22Rv1 (cell line): ENCODE results near the gene THSD4.

ENCODE experiments used
- CTCF ChIP-seq: fragments of 450-650 bp; IDR thresholded peaks from 2 replicates; pipeline ENCODE4 v1.5.1; 2017; ENCODE audit warnings: mild to moderate bottlenecking
- ZFX ChIP-seq: fragments of 450-650 bp; IDR thresholded peaks from 2 replicates; pipeline ENCODE4 v1.6.1; 2017; ENCODE audit warnings: antibody characterized with exemption, borderline replicate concordance

GRCh38 chr15:71254491-71254890 lies 139.2 kb downstream of the THSD4 start:
- TF ChIP-seq CTCF (no peak), ZFX (no peak)
